NCI-H2107 (cell line): ENCODE results near the gene TCIRG1.
"Not testable (repeated sequence)": the region's sequence is repeated elsewhere in the genome, so short reads cannot be mapped to it uniquely, and the experiment has no call there.

ENCODE experiments used
- DNase-seq: peaks from one replicate; lab custom pipeline; 2025; lab: John Stamatoyannopoulos, UW

Gene TCIRG1

DNA sequence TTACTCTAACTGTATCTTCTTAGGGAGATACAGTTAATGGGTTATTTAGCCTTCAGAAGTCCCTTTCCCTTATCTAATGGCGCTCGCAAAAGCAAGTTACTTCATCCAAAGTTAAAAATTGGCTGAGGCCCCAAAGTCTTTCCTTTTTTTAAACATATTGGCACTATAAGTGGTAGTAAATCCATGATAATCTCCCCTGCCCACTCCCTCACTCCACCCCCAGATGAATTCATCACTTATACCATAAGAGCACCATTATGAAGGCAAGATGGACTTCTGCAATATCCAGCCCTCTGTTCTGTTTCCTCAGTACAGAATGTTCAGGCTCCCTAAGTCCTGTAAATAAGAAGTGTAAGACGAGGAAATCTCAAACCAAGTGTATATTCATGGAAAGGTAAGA lies 44.7 kb downstream of the TCIRG1 start:
- DNase-seq: no peak

DNA sequence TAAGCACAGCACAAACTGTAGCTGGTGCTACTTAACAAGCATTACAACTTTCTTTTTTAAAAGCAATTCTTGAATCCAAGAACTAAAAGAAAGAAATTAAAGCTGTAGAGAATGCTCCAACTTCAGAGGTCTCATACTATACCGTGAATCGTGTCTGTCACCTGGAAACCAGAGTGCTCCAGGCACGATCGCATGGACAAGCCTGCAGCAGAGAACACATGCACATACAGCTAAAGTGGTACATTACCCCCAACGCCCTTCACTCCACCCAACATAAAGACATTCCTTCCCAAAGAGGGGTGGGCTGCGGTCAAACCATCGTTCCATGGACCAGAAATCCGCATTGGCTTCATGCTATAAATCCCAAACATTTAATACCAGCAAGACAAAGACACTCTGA lies 50.9 kb downstream of the TCIRG1 start:
- DNase-seq: no peak

DNA sequence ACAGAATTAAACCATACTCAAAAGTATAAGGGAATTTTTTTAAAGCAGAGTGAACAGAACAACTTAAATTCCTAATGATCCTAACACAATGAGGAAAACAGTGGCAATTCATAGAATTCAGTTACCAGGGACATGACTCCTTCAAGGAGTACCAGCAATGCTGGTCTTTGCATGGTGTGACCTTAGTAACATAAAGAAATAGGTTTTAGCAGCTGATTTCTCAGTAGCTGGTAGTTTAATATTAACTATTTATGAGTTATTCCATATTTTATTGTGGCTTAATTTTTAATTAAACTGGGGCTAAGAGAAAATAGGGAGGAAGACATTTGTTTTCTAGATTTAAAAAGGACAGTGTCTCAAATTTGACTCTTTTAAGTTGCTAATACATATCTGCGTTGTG lies 51.5 kb downstream of the TCIRG1 start:
- no peak for DNase-seq

DNA sequence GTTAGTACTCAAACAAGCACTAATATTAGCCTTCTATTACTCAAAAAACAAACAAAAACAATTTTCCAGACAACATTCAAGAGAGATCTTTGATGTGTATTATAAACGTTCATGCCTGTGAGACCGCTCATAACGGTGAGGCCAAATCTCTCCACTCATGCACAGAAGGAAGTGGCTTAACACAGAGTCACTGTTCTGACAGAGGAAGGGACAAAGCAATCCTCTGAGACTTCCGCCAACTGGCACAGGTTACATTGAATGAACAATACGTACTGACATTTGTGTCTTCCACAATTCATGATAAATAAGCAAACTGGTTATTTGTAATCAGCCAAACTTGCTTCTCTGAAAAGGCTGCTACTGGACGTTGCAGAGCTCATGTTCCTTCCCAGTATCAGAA lies 51.9 kb downstream of the TCIRG1 start:
- DNase-seq: no peak

DNA sequence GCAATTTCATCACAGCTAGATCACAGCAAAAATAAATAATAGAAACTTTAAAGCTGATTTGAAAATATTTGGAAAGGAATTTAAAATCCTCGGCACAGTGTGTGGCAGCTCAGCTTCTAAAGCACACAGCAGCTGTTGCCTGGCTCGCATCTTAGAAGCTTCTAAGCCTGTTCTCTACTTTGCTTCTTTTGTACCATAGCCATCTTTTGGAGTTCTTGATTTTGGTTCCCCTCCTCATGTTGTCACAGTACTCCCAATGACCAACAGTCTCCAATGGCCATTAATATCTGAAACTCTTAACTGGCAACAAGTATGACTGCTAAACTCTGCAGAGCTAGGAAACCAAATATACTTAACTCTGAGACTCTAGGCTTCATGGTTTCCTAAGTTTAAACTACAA lies 53.6 kb downstream of the TCIRG1 start:
- no peak for DNase-seq

DNA sequence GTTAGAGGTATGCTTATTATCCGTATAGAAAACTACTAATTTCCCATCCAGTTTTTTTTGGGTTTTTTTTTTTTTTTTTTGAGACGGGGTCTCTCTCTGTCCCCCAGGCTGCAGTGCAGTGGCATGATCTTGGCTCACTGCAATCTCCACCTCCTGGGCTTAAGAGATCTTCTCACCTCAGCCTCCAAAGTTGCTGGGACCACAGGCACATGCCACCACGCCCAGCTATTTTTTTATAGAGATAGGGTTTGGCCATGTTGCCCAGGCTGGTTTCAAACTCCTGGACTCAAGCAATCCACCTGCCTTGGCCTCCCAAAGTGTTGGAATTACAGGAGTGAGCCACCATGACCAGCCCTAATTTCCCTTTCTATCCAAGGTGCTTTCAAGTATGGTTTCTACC lies 54.1 kb downstream of the TCIRG1 start:
- not testable (repeated sequence) for DNase-seq

DNA sequence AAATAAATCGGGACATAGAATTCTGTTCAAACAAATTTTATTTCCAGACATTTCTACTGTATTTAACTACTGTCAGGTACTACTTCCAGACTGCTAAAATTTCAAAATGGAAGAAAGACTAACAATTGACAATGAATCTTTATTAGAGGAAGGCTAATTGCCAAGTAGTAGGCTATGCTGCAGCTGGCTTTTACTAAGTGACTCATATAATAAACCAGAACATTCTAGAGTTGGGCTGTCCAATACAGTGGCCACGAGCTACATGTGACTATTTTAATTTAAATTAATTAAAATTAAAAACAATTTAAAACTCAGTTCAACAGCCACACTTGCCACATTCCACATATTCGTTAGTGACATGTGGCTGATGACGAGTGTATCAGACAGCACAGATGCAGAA lies 54.7 kb downstream of the TCIRG1 start:
- no peak for DNase-seq

DNA sequence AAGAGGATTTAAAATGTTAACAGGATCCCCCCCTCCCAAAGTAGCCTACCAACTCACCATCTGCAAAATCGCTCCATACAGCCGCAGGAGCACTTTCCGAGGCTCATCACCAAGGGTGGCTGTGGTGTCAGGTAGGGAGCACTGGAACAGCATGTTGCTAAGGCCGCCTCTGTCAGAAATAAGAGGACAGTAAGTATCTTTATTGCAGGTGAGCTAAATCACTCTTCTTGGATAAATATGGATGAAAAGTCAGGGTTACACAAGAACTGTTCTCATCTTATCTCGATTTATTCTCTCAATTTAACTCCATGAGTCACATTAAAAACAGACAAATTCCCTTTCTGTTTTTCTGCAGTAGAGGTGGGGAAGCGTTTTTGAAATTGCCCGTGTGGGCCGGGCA lies 58.1 kb downstream of the TCIRG1 start:
- no peak for DNase-seq

DNA sequence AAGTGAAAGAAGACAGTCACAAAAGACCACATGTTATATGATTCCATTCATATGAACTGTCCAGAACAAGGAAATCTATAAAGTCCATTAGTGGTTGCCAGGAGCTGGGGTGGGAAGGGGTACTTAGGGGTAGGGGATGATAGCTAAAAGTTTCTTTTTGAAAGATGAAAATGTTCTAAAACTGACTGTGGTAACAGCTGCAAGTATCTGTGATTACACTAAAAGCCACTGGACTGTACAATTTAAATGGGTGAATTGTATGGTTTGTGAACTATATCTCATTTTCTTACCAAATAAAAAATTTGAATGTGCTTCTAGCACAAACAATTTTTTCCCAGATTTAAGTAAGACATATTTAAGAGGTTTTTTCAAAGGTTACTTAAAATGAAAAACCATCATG lies 60.2 kb downstream of the TCIRG1 start:
- no peak for DNase-seq

DNA sequence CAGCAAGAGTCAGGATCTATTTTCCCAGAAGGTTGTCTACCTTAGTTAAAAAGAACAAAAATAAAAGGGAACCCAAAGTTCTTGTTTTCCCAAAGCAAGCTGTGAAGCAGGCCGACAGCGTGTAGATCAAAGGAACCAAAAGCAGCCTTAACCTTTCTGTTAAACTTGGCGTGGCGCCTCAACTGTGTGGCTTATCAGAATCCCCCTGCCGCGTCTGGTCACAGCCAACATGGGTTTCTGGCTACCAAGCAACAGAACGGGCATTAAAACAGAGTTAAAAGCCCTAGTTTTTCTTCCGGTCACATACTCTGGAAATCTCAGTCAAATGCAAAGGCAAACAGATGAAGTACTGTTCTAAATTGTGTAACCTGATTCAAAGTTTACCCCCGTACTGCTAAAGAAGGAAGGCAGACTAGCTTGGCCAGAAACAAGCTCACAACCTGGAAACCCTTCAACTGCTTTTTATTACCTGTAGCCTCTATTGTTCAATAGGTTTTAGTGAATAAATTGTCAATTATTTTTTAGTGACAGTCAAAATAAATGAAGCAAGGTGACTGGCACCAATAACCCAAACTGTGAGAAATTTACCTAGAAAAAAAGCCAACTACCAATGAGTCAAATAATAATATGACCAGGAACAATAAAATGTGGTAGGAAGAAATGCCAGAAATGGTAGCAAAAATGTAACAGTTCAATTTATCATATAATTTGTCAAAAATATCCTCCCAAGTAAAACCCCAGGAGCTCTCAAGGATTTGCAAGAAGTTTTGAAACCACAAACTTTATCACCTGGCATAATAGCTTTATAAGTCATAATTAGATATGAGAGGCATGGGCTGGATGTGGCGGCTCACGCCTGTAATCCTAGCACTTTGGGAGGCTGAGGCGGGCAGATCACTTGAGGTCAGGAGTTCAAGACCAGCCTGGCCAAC lies 60.9 kb downstream of the TCIRG1 start:
- no peak for DNase-seq
